Endometrial microvascular endothelial cells (primary cell): Measurements from ENCODE around the gene MRAS. TPM values are rescaled to one million over a fixed set of nuclear protein-coding genes. Genes with fewer than 3 reads are reported as not detected.

Source experiments
- in situ Hi-C: cut with HindIII; loops from 2 replicates; pipeline ENCODE4 v1.10.0; 2017; ENCODE audit warnings: low sequenced_read_pairs, low pct_unique_long_range_greater_than_20kb; ENCODE audit errors: inconsistent ontology term
- total RNA-seq: library from RNA; depleted of rRNA; stranded (reverse); fragments of >200 nt; gene quantifications from one replicate; pipeline ENCODE4 v1.2.3, GENCODE V29; 2015; ENCODE audit errors: inconsistent ontology term

The MRAS gene
- total RNA-seq, 1 donor from 2014 or later, result 4.0 TPM

- in situ Hi-C loops, result no loop called here
Observed at GRCh38 chr3:138434276-138434874, 86.0 kb downstream of the MRAS start, which contains the start of gene ESYT3. ESYT3 (plus strand) TSS chr3:138434616; CDS start chr3:138434799, 183 bp downstream.

- in situ Hi-C loops, result no loop called here
Observed at GRCh38 chr3:138434875-138435772, 86.7 kb downstream of the MRAS start.

GRCh38 chr3:138435840-138436239 lies 87.5 kb downstream of the MRAS start:
- in situ Hi-C loops, result no loop called here

GRCh38 chr3:138437281-138437680 lies 88.9 kb downstream of the MRAS start:
- in situ Hi-C loops, result no loop called here

GRCh38 chr3:138438896-138439295 lies 90.5 kb downstream of the MRAS start:
- in situ Hi-C loops, result no loop called here

- in situ Hi-C loops, result no loop called here
Observed at GRCh38 chr3:138439646-138440045, 91.3 kb downstream of the MRAS start.

- in situ Hi-C loops, result no loop called here
Observed at GRCh38 chr3:138440121-138440521, 91.7 kb downstream of the MRAS start.

- in situ Hi-C loops, result no loop called here
Observed at GRCh38 chr3:138440596-138440995, 92.2 kb downstream of the MRAS start.

- in situ Hi-C loops, result no loop called here
Observed at GRCh38 chr3:138441256-138441655, 92.9 kb downstream of the MRAS start.

- in situ Hi-C loops, result no loop called here
Observed at GRCh38 chr3:138441742-138442141, 93.4 kb downstream of the MRAS start.

GRCh38 chr3:138442433-138442832 lies 94.1 kb downstream of the MRAS start:
- in situ Hi-C loops, result no loop called here

- in situ Hi-C loops, result no loop called here
Observed at GRCh38 chr3:138443091-138443490, 94.7 kb downstream of the MRAS start.

- in situ Hi-C loops, result no loop called here
Observed at GRCh38 chr3:138443521-138444503, 95.4 kb downstream of the MRAS start.

GRCh38 chr3:138445236-138445635 lies 96.9 kb downstream of the MRAS start:
- in situ Hi-C loops, result no loop called here

- in situ Hi-C loops, result no loop called here
Observed at GRCh38 chr3:138445654-138446053, 97.3 kb downstream of the MRAS start.

GRCh38 chr3:138448631-138449030 lies 100.3 kb downstream of the MRAS start:
- in situ Hi-C loops, result no loop called here

- in situ Hi-C loops, result no loop called here
Observed at GRCh38 chr3:138449490-138449889, 101.1 kb downstream of the MRAS start.

- in situ Hi-C loops, result no loop called here
Observed at GRCh38 chr3:138450181-138450580, 101.8 kb downstream of the MRAS start.
